ENCODE results near the gene AMMECR1.

The AMMECR1 gene

DNA sequence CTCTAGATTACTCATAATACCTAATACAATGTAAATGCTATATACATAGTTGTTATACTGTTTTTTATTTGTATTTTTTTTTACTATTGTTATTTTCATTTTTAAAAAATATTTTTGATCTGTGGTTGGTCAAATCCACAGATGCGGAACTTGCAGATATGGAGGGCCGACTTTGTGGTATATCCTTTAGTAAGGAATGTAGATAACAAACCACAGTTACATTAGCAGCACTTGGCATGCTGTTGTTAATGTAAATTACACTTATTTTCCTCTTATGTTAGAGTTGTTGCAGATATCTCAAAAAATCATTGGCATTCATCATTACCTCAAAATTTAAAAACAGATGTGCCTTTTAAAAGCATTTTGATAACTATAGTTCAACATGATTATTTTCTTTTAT is 164.0 kb downstream of the AMMECR1 start:
- TF ChIP-seq ZFX (IDR thresholded peaks at IDR 0.05; ENCODE audit: borderline replicate concordance) (no peak), CTCF (IDR thresholded peaks at IDR 0.05) (no peak)

GRCh38 chrX:110153244-110153643 is 164.6 kb downstream of the AMMECR1 start:
- TF ChIP-seq ZFX (IDR thresholded peaks at IDR 0.05; ENCODE audit: borderline replicate concordance) (no peak), CTCF (IDR thresholded peaks at IDR 0.05) (no peak)
- no peak overlapping the region for H3K27ac ChIP-seq

More for the DNA sequence above, 164.0 kb downstream of the AMMECR1 start:
- no peak overlapping the region for H3K27ac ChIP-seq

DNA sequence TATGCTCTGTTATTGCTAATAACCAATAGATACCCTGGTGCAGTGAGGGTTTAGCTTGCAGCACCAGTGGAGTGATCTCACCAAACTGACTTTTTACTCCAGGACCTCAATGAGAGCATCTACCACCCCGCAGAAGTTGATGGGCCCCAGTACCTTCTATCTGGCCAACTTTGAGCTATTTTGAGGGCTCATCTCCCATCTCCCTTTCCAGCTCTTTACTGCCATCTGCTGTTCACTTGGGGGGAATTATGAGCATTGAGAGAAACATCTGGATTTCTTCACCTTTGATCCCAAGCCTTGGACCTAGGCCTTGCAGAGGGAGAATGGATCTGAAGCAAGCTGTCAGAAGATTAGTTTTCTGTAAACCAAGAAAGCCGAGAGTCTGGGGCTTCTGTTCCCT is 171.4 kb downstream of the AMMECR1 start:
- no peak overlapping the region for H3K27ac ChIP-seq
- TF ChIP-seq CTCF (IDR thresholded peaks at IDR 0.05) (peak; percentile 52), ZFX (IDR thresholded peaks at IDR 0.05; ENCODE audit: borderline replicate concordance) (no peak)

DNA sequence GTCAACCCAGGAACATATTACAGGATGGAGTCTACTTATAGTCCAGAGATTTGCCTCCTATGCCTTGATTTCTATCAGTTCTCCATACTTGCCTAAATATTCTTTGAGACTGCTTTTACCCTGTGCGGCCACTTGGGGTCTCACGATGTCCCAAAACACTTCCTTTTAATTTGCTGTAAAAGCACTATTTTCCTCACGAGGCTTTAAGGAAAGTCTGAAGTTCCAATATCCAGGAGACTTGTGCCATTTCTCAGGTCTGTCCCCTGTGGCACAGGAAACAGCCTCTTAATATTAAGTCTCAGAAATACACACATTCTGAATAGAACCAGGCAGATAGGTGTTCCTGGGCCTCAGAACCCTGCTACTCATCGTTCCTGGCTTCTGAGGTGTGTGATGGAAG is 172.0 kb downstream of the AMMECR1 start:
- TF ChIP-seq ZFX (IDR thresholded peaks at IDR 0.05; ENCODE audit: borderline replicate concordance) = no peak
- peak; percentile 38 for TF ChIP-seq CTCF (IDR thresholded peaks at IDR 0.05)
- H3K27ac ChIP-seq = no peak overlapping the region

DNA sequence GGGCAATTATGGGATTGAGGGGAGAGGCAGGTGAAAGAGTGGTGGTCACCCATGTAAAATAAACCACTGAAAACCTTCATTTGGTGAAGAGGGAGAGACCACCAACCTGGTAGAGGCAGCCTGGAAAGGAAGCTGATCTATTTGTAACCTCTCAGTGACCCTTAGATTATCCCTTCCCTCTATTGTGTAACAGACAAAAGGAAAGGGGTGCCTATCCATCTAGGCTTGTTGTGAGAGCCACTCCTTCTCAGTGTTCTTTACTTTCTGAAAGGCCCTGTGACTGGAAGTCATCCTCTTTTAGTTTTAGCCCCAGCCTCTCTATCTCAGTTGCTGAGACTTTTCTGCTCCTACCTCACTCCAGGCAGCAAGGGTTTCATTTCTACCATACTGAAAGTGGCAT is 172.6 kb downstream of the AMMECR1 start:
- TF ChIP-seq ZFX (IDR thresholded peaks at IDR 0.05; ENCODE audit: borderline replicate concordance) (no peak), CTCF (IDR thresholded peaks at IDR 0.05) (no peak)
- H3K27ac ChIP-seq = no peak overlapping the region
